IMR-90 (cell line): Measurements from ENCODE around the gene UQCRC2. TPM values are rescaled to one million over a fixed set of nuclear protein-coding genes. Genes with fewer than 3 reads are reported as not detected.

Experiments used
- ATAC-seq: fragments of 200-7000 bp; cut with Tn5 transposase; 2 replicates; pipeline ENCODE4 v1.9.1; 2020; ENCODE audit warnings: low read depth, mild to moderate bottlenecking, moderate library complexity
- BruUV-seq: library from RNA; stranded (reverse); fragments of 400-500 nt; replicated peaks from 2 replicates; lab custom pipeline; 2021; lab: Mats Ljungman, UMichigan
- CTCF ChIA-PET: fragments of 300-600 bp; formaldehyde crosslinking; extraction: SDS; loops from one replicate; lab custom pipeline; 2021; ENCODE audit warnings: antibody characterized with exemption; lab: Yijun Ruan, JAX
- POLR2A ChIA-PET: fragments of 300-600 bp; sonication (Branson Sonifier 250); formaldehyde crosslinking; loops from one replicate; lab custom pipeline; 2022; ENCODE audit warnings: antibody characterized with exemption; ENCODE audit not compliant: unreplicated experiment; lab: Charles Lee
- DNase-seq: peaks from one replicate; pipeline ENCODE4 v3.0.0; 2013
- H2AFZ ChIP-seq: replicated peaks from 2 replicates; pipeline ENCODE3; 2013; ENCODE audit warnings: low read length, mild to moderate bottlenecking; ENCODE audit not compliant: poor library complexity
- H2AK5ac ChIP-seq: 2 replicates; pipeline ENCODE4 v1.6.1; 2013; ENCODE audit warnings: low read depth, low read length, inconsistent platforms
- H2AK9ac ChIP-seq: replicated peaks from 2 replicates; pipeline ENCODE3; 2013; ENCODE audit warnings: mild to moderate bottlenecking, low read depth, low read length, moderate library complexity; ENCODE audit not compliant: poor library complexity
- H2BK120ac ChIP-seq: 2 replicates; pipeline ENCODE4 v1.6.1; 2013; ENCODE audit warnings: low read depth, low read length, inconsistent platforms
- H2BK15ac ChIP-seq: 3 replicates; pipeline ENCODE4 v1.6.1; 2013; ENCODE audit warnings: low read depth, low read length, inconsistent platforms
- H2BK20ac ChIP-seq: 2 replicates; pipeline ENCODE4 v1.6.1; 2013; ENCODE audit warnings: low read depth, mild to moderate bottlenecking, inconsistent platforms, low read length, moderate library complexity
- H2BK5ac ChIP-seq: 2 replicates; pipeline ENCODE4 v1.6.1; 2013; ENCODE audit warnings: mild to moderate bottlenecking, low read depth, low read length, inconsistent platforms; ENCODE audit not compliant: poor library complexity, severe bottlenecking
- H3K14ac ChIP-seq: replicated peaks from 2 replicates; pipeline ENCODE4 v1.6.1; 2013; ENCODE audit warnings: low read depth, low read length, inconsistent platforms
- H3K18ac ChIP-seq: 2 replicates; pipeline ENCODE4 v1.6.1; 2013; ENCODE audit warnings: low read depth, low read length, control low read depth
- H3K23ac ChIP-seq: 2 replicates; pipeline ENCODE4 v1.6.1; 2013; ENCODE audit warnings: low read depth, low read length, inconsistent platforms
- H3K27ac ChIP-seq: 2 replicates; pipeline ENCODE4 v1.5.1; 2013; ENCODE audit warnings: mild to moderate bottlenecking, control low read depth, low read length; ENCODE audit not compliant: insufficient read depth
- H3K27me3 ChIP-seq: 2 replicates; pipeline ENCODE4 v1.6.1; 2013; ENCODE audit warnings: low read length; ENCODE audit not compliant: control insufficient read depth, insufficient read depth
- H3K36me3 ChIP-seq: 2 replicates; pipeline ENCODE4 v1.6.1; 2013; ENCODE audit warnings: low read length, mixed read lengths; ENCODE audit not compliant: control insufficient read depth, insufficient read depth
- H3K4ac ChIP-seq: 2 replicates; pipeline ENCODE4 v1.6.1; 2013; ENCODE audit warnings: low read depth, low read length, inconsistent platforms
- H3K4me1 ChIP-seq: 2 replicates; pipeline ENCODE4 v1.6.1; 2013; ENCODE audit warnings: low read length, mixed read lengths; ENCODE audit not compliant: control insufficient read depth, insufficient read depth
- H3K4me2 ChIP-seq: 2 replicates; pipeline ENCODE4 v1.6.1; 2013; ENCODE audit warnings: low read depth, mild to moderate bottlenecking, control low read depth, low read length, moderate library complexity
- H3K4me3 ChIP-seq: 2 replicates; pipeline ENCODE4 v1.5.1; 2013; ENCODE audit warnings: low read depth, mild to moderate bottlenecking, control low read depth, low read length, moderate library complexity; ENCODE audit not compliant: insufficient read depth
- H3K56ac ChIP-seq: 2 replicates; pipeline ENCODE4 v1.6.1; 2013; ENCODE audit warnings: low read length, inconsistent platforms; ENCODE audit not compliant: insufficient read depth; ENCODE audit errors: extremely low read depth
- H3K79me1 ChIP-seq, 2 experiments: 2 replicates each; pipeline ENCODE4 v1.6.1; 2013; ENCODE audit warnings: low read length in 2 of 2, inconsistent platforms in 1 of 2, low read depth in 1 of 2
- H3K9ac ChIP-seq: 2 replicates; pipeline ENCODE4 v1.6.1; 2013; ENCODE audit warnings: low read depth, low read length, control low read depth
- H3K9me1 ChIP-seq: 2 replicates; pipeline ENCODE4 v1.6.1; 2013; ENCODE audit warnings: low read length, inconsistent platforms; ENCODE audit not compliant: insufficient read depth
- H3K9me3 ChIP-seq: 2 replicates; pipeline ENCODE4 v1.6.1; 2013; ENCODE audit warnings: low read length; ENCODE audit not compliant: control insufficient read depth, insufficient read depth
- H4K20me1 ChIP-seq: 2 replicates; pipeline ENCODE4 v1.6.1; 2013; ENCODE audit warnings: low read length, inconsistent platforms; ENCODE audit not compliant: insufficient read depth
- H4K5ac ChIP-seq: 2 replicates; pipeline ENCODE4 v1.6.1; 2013; ENCODE audit warnings: mild to moderate bottlenecking, low read depth, low read length, control low read depth
- H4K8ac ChIP-seq, 2 experiments: 2 replicates each; pipeline ENCODE4 v1.6.1; 2013; ENCODE audit warnings: low read depth in 2 of 2, low read length in 2 of 2, control low read depth in 1 of 2, inconsistent platforms in 1 of 2
- H4K91ac ChIP-seq: 2 replicates; pipeline ENCODE4 v1.6.1; 2013; ENCODE audit warnings: low read depth, low read length, inconsistent platforms; ENCODE audit not compliant: insufficient read depth
- BHLHE40 ChIP-seq: fragments of 150-350 bp; IDR thresholded peaks from 2 replicates; pipeline ENCODE4 v1.6.1; 2016; ENCODE audit warnings: mild to moderate bottlenecking, low read depth, low read length
- FOS ChIP-seq: fragments of 150-350 bp; IDR thresholded peaks from 2 replicates; pipeline ENCODE4 v1.6.1; 2016; ENCODE audit warnings: low read depth, low read length
- NFE2L2 ChIP-seq: fragments of 150-350 bp; IDR thresholded peaks from 2 replicates; pipeline ENCODE4 v1.6.1; 2016; ENCODE audit warnings: low read depth, mild to moderate bottlenecking, low read length
- POLR2A ChIP-seq: IDR thresholded peaks from 2 replicates; pipeline ENCODE4 v1.6.1; 2012; ENCODE audit warnings: mild to moderate bottlenecking, low read depth, low read length
- WGBS, 2 experiments: methylation state at CpG; one replicate each; pipeline versions ENCODE4 v1.1.5 to v1.1.7; 2013; ENCODE audit warnings: missing lambda C conversion rate in 2 of 2; ENCODE audit not compliant: insufficient read length in 1 of 2; ENCODE audit errors: extremely low coverage in 2 of 2; 5-methylcytosine and 5-hydroxymethylcytosine counted together
- dilution Hi-C: fragments of 300-500 bp; cut with HindIII; formaldehyde crosslinking; loops from one replicate; pipeline ENCODE4 v1.14.3; 2018; ENCODE audit warnings: low sequenced_read_pairs; ENCODE audit not compliant: unreplicated experiment
- in situ Hi-C: fragments of 300-500 bp; cut with MboI; formaldehyde crosslinking; loops from 3 replicates; pipeline ENCODE4 v1.14.3; 2019; ENCODE audit warnings: low sequenced_read_pairs, inconsistent platforms, mixed read lengths
- intact Hi-C: fragments of 100-400 bp; cut with micrococcal nuclease; formaldehyde crosslinking; loops from 2 replicates; pipeline ENCODE4 v1.10.0; 2022
- polyA plus RNA-seq, 3 experiments: library from polyadenylated mRNA; depleted of rRNA; stranded (reverse); fragments of >200 nt; gene quantifications; 2 replicates each; pipeline ENCODE4 v1.2.3, GENCODE V29; 2012; ENCODE audit warnings: low replicate concordance in 1 of 3
- total RNA-seq: library from RNA; depleted of rRNA; stranded (reverse); fragments of >200 nt; gene quantifications from 2 replicates; pipeline ENCODE4 v1.2.3, GENCODE V29; 2012

UQCRC2 gene
- total and polyA plus RNA-seq, 2 of the 4 experiments (the other 2 are of a cell fraction), result 191 to 284 TPM

- WGBS, 2 experiments, result 85% methylated on average over 4 of the region's 9 CpGs; no CpG with 5 or more reads in 1 of the 2 experiments
- no peak overlapping the region for H2AFZ ChIP-seq
- H3K79me1 ChIP-seq, result no peaks in the 10 kb centered on the region; a peak in 1 of 4 replicates
- ChIA-PET CTCF (interaction anchor here (2.3 kb wide), 1 partner anchor 81 kb away, joined by 20 read pairs; no protein-coding TSS in a partner anchor), POLR2A (interaction anchor here (0.6 kb wide), 1 partner anchor 58 kb away, joined by 3 read pairs; no protein-coding TSS in a partner anchor)
- no peak overlapping the region for H3K4me3 ChIP-seq
- no peak overlapping the region for H3K14ac ChIP-seq
- no peak overlapping the region for H3K9ac ChIP-seq
- H2BK15ac ChIP-seq, result no peak overlapping the region
- H3K27me3 ChIP-seq, result no peaks in the 10 kb centered on the region
- no peak for TF ChIP-seq POLR2A
- no peak for TF ChIP-seq FOS
- TF ChIP-seq BHLHE40, result no peak
- no peak for TF ChIP-seq NFE2L2
- peaks cover 3% of the 10 kb centered on the region for H3K4me1 ChIP-seq
- H3K36me3 ChIP-seq, result no peaks in the 10 kb centered on the region
- H4K5ac ChIP-seq, result no peak overlapping the region
- ATAC-seq (no peak), DNase-seq (no peak)
- no peak overlapping the region for H3K23ac ChIP-seq
- no peak overlapping the region for H3K4me2 ChIP-seq
- H3K4ac ChIP-seq, result no peak overlapping the region
- no peak overlapping the region for H2BK5ac ChIP-seq
- H3K27ac ChIP-seq, result no peak overlapping the region
- no peak overlapping the region for H2AK9ac ChIP-seq
- in situ Hi-C loops (loop anchor here (5.0 kb wide), 2 partner anchors 100 to 185 kb away; no protein-coding TSS in a partner anchor), intact Hi-C loops (no loop called here), dilution Hi-C loops (no loop called here)
- no TSS peak for BruUV-seq
- no peaks in the 10 kb centered on the region for H3K9me3 ChIP-seq
- no peak overlapping the region for H2BK20ac ChIP-seq
- H4K20me1 ChIP-seq, result no peaks in the 10 kb centered on the region
- H3K18ac ChIP-seq, result no peak overlapping the region
- H2AK5ac ChIP-seq, result no peak overlapping the region
- H4K8ac ChIP-seq, result no peak overlapping the region
- peaks cover 3% of the 10 kb centered on the region; the same call in 1 of the 2 replicates for H3K9me1 ChIP-seq
- H3K56ac ChIP-seq, result no peak overlapping the region
- H4K91ac ChIP-seq, result no peak overlapping the region
- H2BK120ac ChIP-seq, result no peak overlapping the region
Measured at GRCh38 chr16:21996923-21997696, 43.9 kb downstream of the UQCRC2 start.
